Measurements from ENCODE around the gene SERTAD1. TPM values are rescaled to one million over a fixed set of nuclear protein-coding genes. Genes with fewer than 3 reads are reported as not detected.

The SERTAD1 gene
- total RNA-seq, 1 donor from 2014 or later, result 14.8 TPM

DNA sequence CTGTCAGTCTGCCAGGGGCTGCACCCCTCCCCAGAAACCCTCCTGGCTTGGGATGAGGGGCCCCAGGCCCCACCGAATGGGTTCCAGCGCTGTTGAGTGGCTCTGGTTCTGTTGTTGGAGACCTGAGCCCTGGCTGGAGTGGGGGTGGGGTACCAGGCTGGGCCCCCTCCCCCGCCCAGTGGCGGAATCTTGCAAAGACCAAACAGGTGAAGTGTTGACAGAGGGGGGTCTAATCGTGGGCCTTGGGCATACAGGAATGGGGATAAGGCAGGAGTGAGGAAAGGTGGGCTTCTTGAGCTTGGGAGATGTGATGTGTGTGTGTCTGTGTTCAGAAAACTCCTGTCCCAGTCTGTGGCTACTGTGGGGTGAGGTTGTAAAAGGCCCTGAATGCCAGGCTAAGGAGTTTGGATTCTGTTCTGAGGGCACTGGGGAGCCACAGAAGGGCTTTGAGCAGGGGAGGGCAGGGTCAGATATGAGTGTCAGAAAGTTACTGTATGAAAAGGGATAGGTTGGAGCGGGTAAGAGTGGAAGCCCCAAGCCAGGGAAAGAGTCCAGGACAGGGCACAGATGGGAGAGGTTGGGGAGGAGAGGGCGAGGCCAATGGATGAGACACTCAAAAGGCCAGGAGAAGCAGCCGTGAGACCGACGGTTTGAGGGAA lies 35.6 kb downstream of the SERTAD1 start, which contains the start of gene HIPK4:
Gene HIPK4, minus strand, starts transcription at position 98 of the 659 bp plus-strand sequence. CDS start 279 bp downstream, outside the sequence.
- no peak for DNase-seq (ENCODE audit: low spot score)
- H3K27ac Mint-ChIP-seq (ENCODE audit: unreplicated experiment), result no peak within 1 kb of the TSS
- H3K9me3 Mint-ChIP-seq (ENCODE audit: low read depth), result no peaks in the 10 kb centered on the region
- no peaks in the 10 kb centered on the region for H3K36me3 Mint-ChIP-seq (ENCODE audit: low read depth)
- H3K4me1 Mint-ChIP-seq (ENCODE audit: low read depth), result no peaks in the 10 kb centered on the region
- H3K27me3 Mint-ChIP-seq (ENCODE audit: low read depth), result no peaks in the 10 kb centered on the region
- H3K4me3 Mint-ChIP-seq (ENCODE audit: unreplicated experiment), result no peak within 1 kb of the TSS
- TF ChIP-seq, protein P1, sequence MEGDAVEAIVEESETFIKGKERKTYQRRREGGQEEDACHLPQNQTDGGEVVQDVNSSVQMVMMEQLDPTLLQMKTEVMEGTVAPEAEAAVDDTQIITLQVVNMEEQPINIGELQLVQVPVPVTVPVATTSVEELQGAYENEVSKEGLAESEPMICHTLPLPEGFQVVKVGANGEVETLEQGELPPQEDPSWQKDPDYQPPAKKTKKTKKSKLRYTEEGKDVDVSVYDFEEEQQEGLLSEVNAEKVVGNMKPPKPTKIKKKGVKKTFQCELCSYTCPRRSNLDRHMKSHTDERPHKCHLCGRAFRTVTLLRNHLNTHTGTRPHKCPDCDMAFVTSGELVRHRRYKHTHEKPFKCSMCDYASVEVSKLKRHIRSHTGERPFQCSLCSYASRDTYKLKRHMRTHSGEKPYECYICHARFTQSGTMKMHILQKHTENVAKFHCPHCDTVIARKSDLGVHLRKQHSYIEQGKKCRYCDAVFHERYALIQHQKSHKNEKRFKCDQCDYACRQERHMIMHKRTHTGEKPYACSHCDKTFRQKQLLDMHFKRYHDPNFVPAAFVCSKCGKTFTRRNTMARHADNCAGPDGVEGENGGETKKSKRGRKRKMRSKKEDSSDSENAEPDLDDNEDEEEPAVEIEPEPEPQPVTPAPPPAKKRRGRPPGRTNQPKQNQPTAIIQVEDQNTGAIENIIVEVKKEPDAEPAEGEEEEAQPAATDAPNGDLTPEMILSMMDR (IDR thresholded peaks at IDR 0.05), result no peak

DNA sequence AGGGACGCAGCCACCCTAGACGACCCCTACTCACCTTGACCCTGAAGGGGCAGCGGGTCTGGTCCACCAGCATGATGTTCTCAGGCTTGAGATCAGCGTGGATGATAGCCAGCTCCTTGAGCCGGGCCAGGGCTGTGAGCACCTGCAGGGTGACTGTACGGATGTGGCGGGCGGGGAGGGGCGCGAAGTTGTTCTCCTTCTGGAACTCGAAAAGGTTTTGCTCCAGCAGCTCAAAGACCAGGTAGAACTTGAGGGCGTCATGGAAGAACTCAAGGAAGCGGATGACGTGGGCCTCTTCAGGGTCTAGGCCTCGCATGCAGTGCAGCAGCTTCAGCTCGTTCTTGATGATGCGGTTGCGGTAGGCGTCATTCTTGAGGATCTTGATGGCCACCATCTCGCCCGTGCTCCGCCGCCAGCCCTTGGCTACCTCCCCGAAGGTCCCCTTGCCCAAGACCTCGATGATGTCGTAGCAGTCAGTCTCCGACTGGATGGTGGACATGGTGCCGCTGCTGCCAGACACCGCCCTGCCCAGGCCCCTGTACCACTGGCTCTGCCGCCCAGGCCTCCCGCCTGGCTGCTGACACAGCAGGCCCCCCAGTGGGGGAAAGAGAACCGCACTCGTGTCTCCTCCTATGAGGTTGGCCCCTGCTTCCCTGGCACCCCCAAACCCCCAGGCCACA lies 36.2 kb downstream of the SERTAD1 start:
- Mint-ChIP-seq H3K9me3 (ENCODE audit: low read depth) (no peaks in the 10 kb centered on the region), H3K36me3 (ENCODE audit: low read depth) (no peaks in the 10 kb centered on the region), H3K4me1 (ENCODE audit: low read depth) (no peaks in the 10 kb centered on the region), H3K4me3 (ENCODE audit: unreplicated experiment) (no peak overlapping the region), H3K27me3 (ENCODE audit: low read depth) (no peaks in the 10 kb centered on the region), H3K27ac (ENCODE audit: unreplicated experiment) (no peak overlapping the region)
- TF ChIP-seq, protein P1 (IDR thresholded peaks at IDR 0.05), result no peak
- DNase-seq (ENCODE audit: low spot score), result no peak

DNA sequence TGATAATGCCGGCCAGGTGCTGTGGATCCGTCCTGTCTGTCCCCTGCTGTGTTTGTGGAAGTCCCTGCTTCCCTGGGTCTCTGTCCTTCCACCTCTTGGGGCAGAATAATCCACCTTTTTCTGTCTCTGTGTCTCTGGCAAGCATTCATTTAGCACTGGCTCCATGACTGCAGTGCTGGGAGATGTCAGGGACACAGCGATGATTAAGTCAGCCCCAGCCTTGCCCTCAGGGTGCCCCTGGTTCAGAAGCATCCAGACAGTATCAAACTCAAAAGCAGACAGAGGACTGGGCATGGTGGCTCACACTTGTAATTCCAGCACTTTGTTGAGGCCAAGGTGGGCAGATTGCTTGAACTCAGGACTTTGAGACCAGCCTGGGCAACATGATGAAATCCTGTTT lies 37.3 kb downstream of the SERTAD1 start:
- H3K4me1 Mint-ChIP-seq (ENCODE audit: low read depth), result no peaks in the 10 kb centered on the region
- TF ChIP-seq, protein P1 (IDR thresholded peaks at IDR 0.05), result no peak
- H3K36me3 Mint-ChIP-seq (ENCODE audit: low read depth), result no peaks in the 10 kb centered on the region
- no peak for DNase-seq (ENCODE audit: low spot score)
- no peaks in the 10 kb centered on the region for H3K9me3 Mint-ChIP-seq (ENCODE audit: low read depth)
- no peaks in the 10 kb centered on the region for H3K27me3 Mint-ChIP-seq (ENCODE audit: low read depth)
- no peak overlapping the region for H3K4me3 Mint-ChIP-seq (ENCODE audit: unreplicated experiment)
- no peak overlapping the region for H3K27ac Mint-ChIP-seq (ENCODE audit: unreplicated experiment)

GRCh38 chr19:40387155-40387554 lies 38.6 kb downstream of the SERTAD1 start:
- TF ChIP-seq, protein P1 (IDR thresholded peaks at IDR 0.05), result no peak
- Mint-ChIP-seq H3K4me1 (ENCODE audit: low read depth) (no peaks in the 10 kb centered on the region), H3K9me3 (ENCODE audit: low read depth) (no peaks in the 10 kb centered on the region), H3K4me3 (ENCODE audit: unreplicated experiment) (no peak overlapping the region), H3K27me3 (ENCODE audit: low read depth) (no peaks in the 10 kb centered on the region), H3K36me3 (ENCODE audit: low read depth) (no peaks in the 10 kb centered on the region), H3K27ac (ENCODE audit: unreplicated experiment) (no peak overlapping the region)
- no peak for DNase-seq (ENCODE audit: low spot score)

- Mint-ChIP-seq H3K4me1 (ENCODE audit: low read depth) (no peaks in the 10 kb centered on the region), H3K27ac (ENCODE audit: unreplicated experiment) (no peak overlapping the region), H3K4me3 (ENCODE audit: unreplicated experiment) (no peak overlapping the region), H3K36me3 (ENCODE audit: low read depth) (peaks cover 1% of the 10 kb centered on the region), H3K27me3 (ENCODE audit: low read depth) (no peaks in the 10 kb centered on the region), H3K9me3 (ENCODE audit: low read depth) (no peaks in the 10 kb centered on the region)
- TF ChIP-seq, protein P1 (IDR thresholded peaks at IDR 0.05), result no peak
- no peak for DNase-seq (ENCODE audit: low spot score)
Measured at GRCh38 chr19:40383668-40384248, 42.0 kb downstream of the SERTAD1 start.

All from chondrocyte (in vitro differentiated cells).